Caco-2 (cell line): ENCODE data around the gene FARS2. TPM values are rescaled to one million over a fixed set of nuclear protein-coding genes. Genes with fewer than 3 reads are reported as not detected.

Experiments
- BruUV-seq: library from RNA; stranded (reverse); fragments of 400-500 nt; replicated peaks from 2 replicates; lab custom pipeline; 2021; lab: Mats Ljungman, UMichigan
- CTCF ChIA-PET: fragments of 300-600 bp; sonication (Branson Sonifier 250); formaldehyde crosslinking; loops from one replicate; lab custom pipeline; 2022; ENCODE audit warnings: antibody characterized with exemption; lab: Charles Lee
- POLR2A ChIA-PET: fragments of 300-600 bp; sonication (Branson Sonifier 250); formaldehyde crosslinking; loops from one replicate; lab custom pipeline; 2022; ENCODE audit warnings: antibody characterized with exemption; lab: Charles Lee
- DNase-seq, 2 experiments: peaks; one replicate each; pipeline versions ENCODE4 v3.0.0 to v3.0.0-alpha.2; 2020 to 2022
- H3K27me3 ChIP-seq: replicated peaks from 2 replicates; pipeline ENCODE4 v1.6.0; 2011; ENCODE audit warnings: low read length; ENCODE audit not compliant: control insufficient read depth, insufficient read depth
- H3K36me3 ChIP-seq: 2 replicates; pipeline ENCODE4 v1.5.1; 2011; ENCODE audit warnings: low read length; ENCODE audit not compliant: control insufficient read depth, insufficient read depth
- H3K4me1 ChIP-seq: fragments of 250-450 bp; sonication (Bioruptor Pico); 2 replicates; pipeline ENCODE4 v1.5.1; 2020; ENCODE audit warnings: mild to moderate bottlenecking
- H3K4me3 ChIP-seq: 2 replicates; pipeline ENCODE4 v1.5.1; 2011; ENCODE audit warnings: low read depth, mild to moderate bottlenecking, control low read depth, low read length
- H3K9me3 ChIP-seq: fragments of 250-450 bp; sonication (Bioruptor Pico); 2 replicates; pipeline ENCODE4 v1.5.1; 2020; ENCODE audit warnings: mild to moderate bottlenecking, moderate library complexity
- H3K27ac Mint-ChIP-seq: one replicate; pipeline ENCODE4 v1.8.0; 2022; ENCODE audit warnings: mixed read lengths; ENCODE audit not compliant: unreplicated experiment
- H3K27me3 Mint-ChIP-seq: one replicate; pipeline ENCODE4 v1.8.0; 2022; ENCODE audit warnings: mixed read lengths; ENCODE audit not compliant: insufficient read depth, unreplicated experiment
- H3K36me3 Mint-ChIP-seq: one replicate; pipeline ENCODE4 v1.8.0; 2022; ENCODE audit warnings: mild to moderate bottlenecking, mixed read lengths; ENCODE audit not compliant: insufficient read depth, unreplicated experiment
- H3K4me1 Mint-ChIP-seq: one replicate; pipeline ENCODE4 v1.8.0; 2022; ENCODE audit warnings: low read depth, mixed read lengths; ENCODE audit not compliant: unreplicated experiment
- H3K4me3 Mint-ChIP-seq: one replicate; pipeline ENCODE4 v1.8.0; 2022; ENCODE audit warnings: mild to moderate bottlenecking, moderate library complexity, mixed read lengths; ENCODE audit not compliant: unreplicated experiment
- H3K9me3 Mint-ChIP-seq: one replicate; pipeline ENCODE4 v1.8.0; 2022; ENCODE audit warnings: mixed read lengths; ENCODE audit not compliant: unreplicated experiment
- CTCF ChIP-seq, 2 experiments: fragments of 200-600 bp in 1 of 2; IDR thresholded peaks; 1 replicate in 1 of 2; 2 replicates in 1 of 2; pipeline versions ENCODE4 v1.5.1 to v1.8.0; 2011 to 2022; ENCODE audit warnings: antibody characterized with exemption in 1 of 2, control low read depth in 1 of 2, inconsistent platforms in 1 of 2, low read depth in 1 of 2, low read length in 1 of 2, mild to moderate bottlenecking in 1 of 2, moderate library complexity in 1 of 2; ENCODE audit not compliant: insufficient read depth in 1 of 2, severe bottlenecking in 1 of 2, unreplicated experiment in 1 of 2
- intact Hi-C: fragments of 100-400 bp; cut with micrococcal nuclease; formaldehyde crosslinking; loops from one replicate; pipeline ENCODE4 v1.10.0; 2022; ENCODE audit not compliant: unreplicated experiment
- total RNA-seq: library from RNA; stranded (reverse); gene quantifications from 2 replicates; pipeline ENCODE4 v1.2.3, GENCODE V29; 2022

The FARS2 gene
- total RNA-seq, 1 experiment from 2014 or later, result 15.4 TPM

DNA sequence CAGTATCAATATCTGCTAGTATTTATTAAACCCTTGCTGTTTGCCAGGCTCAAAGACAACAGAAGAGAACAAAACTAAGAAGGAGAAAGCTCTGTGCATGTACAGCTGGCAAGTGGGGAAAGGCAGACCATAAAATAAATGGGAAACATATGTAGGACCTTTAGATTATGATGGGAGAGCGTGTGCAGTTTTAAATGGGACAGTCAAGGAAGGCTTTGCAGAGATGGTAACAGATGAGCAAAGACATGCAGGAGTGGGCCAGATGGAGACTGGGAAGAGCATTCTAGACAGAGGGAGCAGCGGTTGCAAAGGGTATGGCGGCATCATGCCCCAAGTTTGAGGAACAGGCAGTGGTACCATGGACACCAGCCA lies 485.4 kb downstream of the FARS2 start:
- H3K27me3 ChIP-seq, result no peaks in the 10 kb centered on the region
- Mint-ChIP-seq H3K27ac (no peak overlapping the region), H3K4me3 (no peak overlapping the region), H3K36me3 (peaks cover 4% of the 10 kb centered on the region), H3K9me3 (peaks cover 9% of the 10 kb centered on the region), H3K4me1 (no peaks in the 10 kb centered on the region), H3K27me3 (no peaks in the 10 kb centered on the region)
- intact Hi-C loops, result no loop called here
- H3K4me3 ChIP-seq, result no peak overlapping the region
- DNase-seq, result no peak
- H3K36me3 ChIP-seq, result no peaks in the 10 kb centered on the region
- ChIA-PET CTCF (no interaction called here), POLR2A (no interaction called here)
- no peaks in the 10 kb centered on the region for H3K9me3 ChIP-seq
- BruUV-seq, result no TSS peak
- TF ChIP-seq CTCF (IDR thresholded peaks at IDR 0.05; ENCODE audit: insufficient read depth in 1 of 2, low read depth in 1 of 2, low read length in 1 of 2, severe bottlenecking in 1 of 2, unreplicated experiment in 1 of 2), result no peak
- no peaks in the 10 kb centered on the region for H3K4me1 ChIP-seq

DNA sequence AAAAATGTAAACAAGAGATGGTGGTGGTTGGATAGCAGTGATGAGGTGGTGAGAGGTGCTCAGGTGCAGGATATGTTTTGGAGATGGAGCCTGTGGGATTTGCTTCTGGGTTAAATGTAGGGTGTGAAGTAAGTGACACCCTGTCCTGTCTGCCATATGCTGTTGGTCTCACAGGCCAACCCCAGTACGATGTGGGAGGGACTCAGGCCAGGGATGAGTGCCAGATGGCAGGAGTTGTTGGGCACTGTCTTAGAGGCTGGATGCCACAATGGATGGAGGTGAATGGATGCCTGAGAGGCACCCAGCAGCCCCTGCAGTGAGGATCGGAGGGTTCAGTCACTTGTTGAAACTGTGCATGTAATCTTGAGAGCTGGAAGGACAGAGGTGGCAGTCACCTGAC lies 486.1 kb downstream of the FARS2 start:
- Histone ChIP-seq H3K27me3 (no peaks in the 10 kb centered on the region), H3K36me3 (no peaks in the 10 kb centered on the region), H3K9me3 (no peaks in the 10 kb centered on the region), H3K4me1 (no peaks in the 10 kb centered on the region), H3K4me3 (no peak overlapping the region)
- POLR2A ChIA-PET, result no interaction called here
- Mint-ChIP-seq H3K36me3 (peaks cover 4% of the 10 kb centered on the region), H3K27me3 (no peaks in the 10 kb centered on the region), H3K4me3 (no peak overlapping the region), H3K4me1 (no peaks in the 10 kb centered on the region), H3K27ac (no peak overlapping the region), H3K9me3 (peaks cover 9% of the 10 kb centered on the region)
- no peak for TF ChIP-seq CTCF (IDR thresholded peaks at IDR 0.05; ENCODE audit: insufficient read depth in 1 of 2, low read depth in 1 of 2, low read length in 1 of 2, severe bottlenecking in 1 of 2, unreplicated experiment in 1 of 2)
- BruUV-seq, result no TSS peak
- DNase-seq, result no peak
- CTCF ChIA-PET, result no interaction called here
- intact Hi-C loops, result no loop called here

- H3K27me3 ChIP-seq, result no peaks in the 10 kb centered on the region
- no peaks in the 10 kb centered on the region for H3K36me3 ChIP-seq
- intact Hi-C loops, result no loop called here
- no peaks in the 10 kb centered on the region for H3K4me1 ChIP-seq
- Mint-ChIP-seq H3K36me3 (peaks cover 4% of the 10 kb centered on the region), H3K27me3 (no peaks in the 10 kb centered on the region), H3K4me3 (no peak overlapping the region), H3K27ac (no peak overlapping the region), H3K4me1 (no peaks in the 10 kb centered on the region), H3K9me3 (peaks cover 9% of the 10 kb centered on the region)
- H3K4me3 ChIP-seq, result no peak overlapping the region
- TF ChIP-seq CTCF (IDR thresholded peaks at IDR 0.05; ENCODE audit: insufficient read depth in 1 of 2, low read depth in 1 of 2, low read length in 1 of 2, severe bottlenecking in 1 of 2, unreplicated experiment in 1 of 2), result no peak
- no TSS peak for BruUV-seq
- POLR2A ChIA-PET, result no interaction called here
- no peak for DNase-seq
- H3K9me3 ChIP-seq, result peaks cover 3% of the 10 kb centered on the region; the same call in 1 of the 2 replicates
- CTCF ChIA-PET, result no interaction called here
Measured at GRCh38 chr6:5749016-5749650, 487.8 kb downstream of the FARS2 start.
